GM21737 (cell line): ENCODE data around the gene MT1H.

ENCODE experiments used
- ATAC-seq: cut with Tn5 transposase; IDR thresholded peaks from one replicate; pipeline ENCODE4 v1.9.1; 2021; ENCODE audit warnings: mild to moderate bottlenecking, moderate library complexity; ENCODE audit not compliant: unreplicated experiment

The MT1H gene

GRCh38 chr16:56635441-56635967 is 34.1 kb upstream of the MT1H start:
- ATAC-seq: no peak

GRCh38 chr16:56636616-56637413 is 32.8 kb upstream of the MT1H start:
- ATAC-seq: no peak

GRCh38 chr16:56637814-56638750 is 31.5 kb upstream of the MT1H start, which contains the start of gene MT1A:
MT1A (plus strand) TSS chr16:56638666; CDS start chr16:56638739, 73 bp downstream.
- no peak for ATAC-seq

- ATAC-seq: no peak
These were observed 30.6 kb upstream of the MT1H start for GRCh38 chr16:56639045-56639444.

- no peak for ATAC-seq
These were observed 29.5 kb upstream of the MT1H start for GRCh38 chr16:56640076-56640475.

GRCh38 chr16:56641166-56641565 is 28.4 kb upstream of the MT1H start:
- ATAC-seq: no peak

GRCh38 chr16:56643080-56643778 is 26.4 kb upstream of the MT1H start:
- no peak for ATAC-seq

GRCh38 chr16:56643833-56644232 is 25.8 kb upstream of the MT1H start:
- no peak for ATAC-seq

- ATAC-seq: no peak
These were observed 24.3 kb upstream of the MT1H start for GRCh38 chr16:56645311-56645710.

- no peak for ATAC-seq
These were observed 23.8 kb upstream of the MT1H start for GRCh38 chr16:56645838-56646237.

GRCh38 chr16:56647641-56648431 is 21.8 kb upstream of the MT1H start:
- no peak for ATAC-seq

GRCh38 chr16:56649271-56649670 is 20.3 kb upstream of the MT1H start:
- ATAC-seq: no peak

- ATAC-seq: no peak
These were observed 19.8 kb upstream of the MT1H start for GRCh38 chr16:56649820-56650219.

GRCh38 chr16:56651586-56651985 is 18.0 kb upstream of the MT1H start, which contains the start of gene MT1B:
MT1B (plus strand) TSS chr16:56651886; CDS start chr16:56651954, 68 bp downstream.
- ATAC-seq: no peak

- no peak for ATAC-seq
These were observed 17.0 kb upstream of the MT1H start for GRCh38 chr16:56652600-56652999.

GRCh38 chr16:56653218-56653617 is 16.4 kb upstream of the MT1H start:
- no peak for ATAC-seq

- ATAC-seq: no peak
These were observed 11.9 kb upstream of the MT1H start, which contains the start of gene MT1F for GRCh38 chr16:56657555-56658326. MT1F (plus strand) TSS chr16:56657959; CDS start chr16:56658059, 100 bp downstream.

GRCh38 chr16:56658327-56658875 is 11.2 kb upstream of the MT1H start:
- no peak for ATAC-seq
